Measurements from ENCODE around the gene AP3M1.

Gene AP3M1

DNA sequence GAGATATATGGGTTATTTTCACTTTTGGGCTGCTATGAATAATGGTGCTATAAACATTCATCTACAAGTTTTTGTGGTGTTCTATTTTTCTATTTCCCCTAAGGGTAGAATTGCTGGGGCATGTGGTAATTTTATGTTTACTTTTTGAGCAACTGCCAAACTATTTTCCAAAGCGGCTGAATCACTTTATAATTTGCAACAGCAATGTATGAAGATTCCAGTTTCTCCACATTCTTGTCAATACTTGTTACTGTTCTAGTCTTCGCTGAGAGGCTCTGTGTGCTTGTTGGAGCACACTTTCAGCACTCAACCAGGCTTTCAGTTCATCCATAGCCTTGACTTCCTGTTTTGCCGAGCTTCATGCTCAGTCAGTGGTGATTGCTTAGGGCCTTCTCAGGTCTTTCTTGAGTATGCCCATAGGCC, 39.4 kb upstream of the AP3M1 start (continued):
- TF ChIP-seq, protein P1, sequence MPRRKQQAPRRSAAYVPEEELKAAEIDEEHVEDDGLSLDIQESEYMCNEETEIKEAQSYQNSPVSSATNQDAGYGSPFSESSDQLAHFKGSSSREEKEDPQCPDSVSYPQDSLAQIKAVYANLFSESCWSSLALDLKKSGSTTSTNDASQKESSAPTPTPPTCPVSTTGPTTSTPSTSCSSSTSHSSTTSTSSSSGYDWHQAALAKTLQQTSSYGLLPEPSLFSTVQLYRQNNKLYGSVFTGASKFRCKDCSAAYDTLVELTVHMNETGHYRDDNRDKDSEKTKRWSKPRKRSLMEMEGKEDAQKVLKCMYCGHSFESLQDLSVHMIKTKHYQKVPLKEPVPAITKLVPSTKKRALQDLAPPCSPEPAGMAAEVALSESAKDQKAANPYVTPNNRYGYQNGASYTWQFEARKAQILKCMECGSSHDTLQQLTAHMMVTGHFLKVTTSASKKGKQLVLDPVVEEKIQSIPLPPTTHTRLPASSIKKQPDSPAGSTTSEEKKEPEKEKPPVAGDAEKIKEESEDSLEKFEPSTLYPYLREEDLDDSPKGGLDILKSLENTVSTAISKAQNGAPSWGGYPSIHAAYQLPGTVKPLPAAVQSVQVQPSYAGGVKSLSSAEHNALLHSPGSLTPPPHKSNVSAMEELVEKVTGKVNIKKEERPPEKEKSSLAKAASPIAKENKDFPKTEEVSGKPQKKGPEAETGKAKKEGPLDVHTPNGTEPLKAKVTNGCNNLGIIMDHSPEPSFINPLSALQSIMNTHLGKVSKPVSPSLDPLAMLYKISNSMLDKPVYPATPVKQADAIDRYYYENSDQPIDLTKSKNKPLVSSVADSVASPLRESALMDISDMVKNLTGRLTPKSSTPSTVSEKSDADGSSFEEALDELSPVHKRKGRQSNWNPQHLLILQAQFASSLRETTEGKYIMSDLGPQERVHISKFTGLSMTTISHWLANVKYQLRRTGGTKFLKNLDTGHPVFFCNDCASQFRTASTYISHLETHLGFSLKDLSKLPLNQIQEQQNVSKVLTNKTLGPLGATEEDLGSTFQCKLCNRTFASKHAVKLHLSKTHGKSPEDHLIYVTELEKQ (tag by site-specific recombination; IDR thresholded peaks at IDR 0.05; ENCODE audit: borderline replicate concordance) = no peak
- TF ChIP-seq ZNF529 (tag by site-specific recombination; IDR thresholded peaks at IDR 0.05; ENCODE audit: insufficient replicate concordance) (no peak), ZNF48 (tag by site-specific recombination; IDR thresholded peaks at IDR 0.05) (no peak), ZFP37 (tag by site-specific recombination; IDR thresholded peaks at IDR 0.05) (no peak), ZNF747 (tag by site-specific recombination; IDR thresholded peaks at IDR 0.05) (no peak), MZF1 (tag by site-specific recombination; IDR thresholded peaks at IDR 0.05; ENCODE audit: borderline replicate concordance) (no peak), KLF8 (tag by site-specific recombination; IDR thresholded peaks at IDR 0.05) (no peak), ZNF629 (tag by site-specific recombination; IDR thresholded peaks at IDR 0.05) (peak; percentile 77), ZNF423 (tag by site-specific recombination; IDR thresholded peaks at IDR 0.05) (no peak), ZBTB10 (tag by site-specific recombination; IDR thresholded peaks at IDR 0.05) (no peak), ZNF692 (tag by site-specific recombination; IDR thresholded peaks at IDR 0.05) (no peak), ZNF133 (tag by site-specific recombination; IDR thresholded peaks at IDR 0.05) (no peak), ZIC2 (tag by site-specific recombination; IDR thresholded peaks at IDR 0.05) (no peak), ZNF10 (tag by site-specific recombination; IDR thresholded peaks at IDR 0.05) (no peak), ZNF354C (tag by site-specific recombination; IDR thresholded peaks at IDR 0.05; ENCODE audit: borderline replicate concordance, low read depth) (no peak), ZNF580 (tag by site-specific recombination; IDR thresholded peaks at IDR 0.05) (0 out of 2 replicates have a peak, but pooled peaks have one; percentile 4), ZNF645 (tag by site-specific recombination; IDR thresholded peaks at IDR 0.05) (no peak), ZNF138 (tag by site-specific recombination; IDR thresholded peaks at IDR 0.05; ENCODE audit: borderline replicate concordance) (no peak), ZNF248 (tag by site-specific recombination; IDR thresholded peaks at IDR 0.05) (no peak), ZNF112 (tag by site-specific recombination; IDR thresholded peaks at IDR 0.05) (no peak), ZNF658 (tag by site-specific recombination; IDR thresholded peaks at IDR 0.05) (no peak), ZNF175 (tag by site-specific recombination; IDR thresholded peaks at IDR 0.05) (no peak), ZBTB8A (tag by site-specific recombination; IDR thresholded peaks at IDR 0.05) (0 out of 2 replicates have a peak, but pooled peaks have one; percentile 20), BCL11A (tag by site-specific recombination; IDR thresholded peaks at IDR 0.05; ENCODE audit: low read depth) (peak; percentile 44; the same call in 1 of the 2 replicates)
- TF ChIP-seq, protein P2, sequence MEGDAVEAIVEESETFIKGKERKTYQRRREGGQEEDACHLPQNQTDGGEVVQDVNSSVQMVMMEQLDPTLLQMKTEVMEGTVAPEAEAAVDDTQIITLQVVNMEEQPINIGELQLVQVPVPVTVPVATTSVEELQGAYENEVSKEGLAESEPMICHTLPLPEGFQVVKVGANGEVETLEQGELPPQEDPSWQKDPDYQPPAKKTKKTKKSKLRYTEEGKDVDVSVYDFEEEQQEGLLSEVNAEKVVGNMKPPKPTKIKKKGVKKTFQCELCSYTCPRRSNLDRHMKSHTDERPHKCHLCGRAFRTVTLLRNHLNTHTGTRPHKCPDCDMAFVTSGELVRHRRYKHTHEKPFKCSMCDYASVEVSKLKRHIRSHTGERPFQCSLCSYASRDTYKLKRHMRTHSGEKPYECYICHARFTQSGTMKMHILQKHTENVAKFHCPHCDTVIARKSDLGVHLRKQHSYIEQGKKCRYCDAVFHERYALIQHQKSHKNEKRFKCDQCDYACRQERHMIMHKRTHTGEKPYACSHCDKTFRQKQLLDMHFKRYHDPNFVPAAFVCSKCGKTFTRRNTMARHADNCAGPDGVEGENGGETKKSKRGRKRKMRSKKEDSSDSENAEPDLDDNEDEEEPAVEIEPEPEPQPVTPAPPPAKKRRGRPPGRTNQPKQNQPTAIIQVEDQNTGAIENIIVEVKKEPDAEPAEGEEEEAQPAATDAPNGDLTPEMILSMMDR (tag by site-specific recombination; IDR thresholded peaks at IDR 0.05) = no peak
- TF ChIP-seq, protein P3, sequence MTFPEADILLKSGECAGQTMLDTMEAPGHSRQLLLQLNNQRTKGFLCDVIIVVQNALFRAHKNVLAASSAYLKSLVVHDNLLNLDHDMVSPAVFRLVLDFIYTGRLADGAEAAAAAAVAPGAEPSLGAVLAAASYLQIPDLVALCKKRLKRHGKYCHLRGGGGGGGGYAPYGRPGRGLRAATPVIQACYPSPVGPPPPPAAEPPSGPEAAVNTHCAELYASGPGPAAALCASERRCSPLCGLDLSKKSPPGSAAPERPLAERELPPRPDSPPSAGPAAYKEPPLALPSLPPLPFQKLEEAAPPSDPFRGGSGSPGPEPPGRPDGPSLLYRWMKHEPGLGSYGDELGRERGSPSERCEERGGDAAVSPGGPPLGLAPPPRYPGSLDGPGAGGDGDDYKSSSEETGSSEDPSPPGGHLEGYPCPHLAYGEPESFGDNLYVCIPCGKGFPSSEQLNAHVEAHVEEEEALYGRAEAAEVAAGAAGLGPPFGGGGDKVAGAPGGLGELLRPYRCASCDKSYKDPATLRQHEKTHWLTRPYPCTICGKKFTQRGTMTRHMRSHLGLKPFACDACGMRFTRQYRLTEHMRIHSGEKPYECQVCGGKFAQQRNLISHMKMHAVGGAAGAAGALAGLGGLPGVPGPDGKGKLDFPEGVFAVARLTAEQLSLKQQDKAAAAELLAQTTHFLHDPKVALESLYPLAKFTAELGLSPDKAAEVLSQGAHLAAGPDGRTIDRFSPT (tag by site-specific recombination; IDR thresholded peaks at IDR 0.05) = no peak
